CD4-positive, CD25-positive, alpha-beta regulatory T cell (primary cell): ENCODE measurements around the gene PTPRZ1. TPM values are rescaled to one million over a fixed set of nuclear protein-coding genes. Genes with fewer than 3 reads are reported as not detected.

Source experiments
- ATAC-seq, 2 donors: fragments of 150-1000 bp; cut with Tn5 transposase; one replicate each; pipeline ENCODE4 v1.10.0; 2021; ENCODE audit warnings: low read depth in 2 of 2, moderate number of reproducible peaks in 2 of 2, moderate library complexity in 1 of 2
- DNase-seq, 3 donors: peaks; one replicate each; pipeline versions ENCODE4 v3.0.0 to v3.0.0-alpha.2; 2012 to 2022; ENCODE audit warnings: mixed read lengths in 1 of 3
- H3K27ac ChIP-seq: one replicate; pipeline ENCODE4 v1.7.0; 2013; ENCODE audit warnings: mild to moderate bottlenecking, low read length; ENCODE audit not compliant: insufficient read depth, poor library complexity, severe bottlenecking
- H3K27me3 ChIP-seq: one replicate; pipeline ENCODE4 v1.7.0; 2013; ENCODE audit warnings: low read length; ENCODE audit not compliant: control insufficient read depth, insufficient read depth
- H3K36me3 ChIP-seq: one replicate; pipeline ENCODE4 v1.7.0; 2013; ENCODE audit warnings: mild to moderate bottlenecking, low read length, moderate library complexity; ENCODE audit not compliant: control insufficient read depth, insufficient read depth
- H3K4me1 ChIP-seq: 2 replicates; pipeline ENCODE4 v1.7.0; 2013; ENCODE audit warnings: mild to moderate bottlenecking, low read length; ENCODE audit not compliant: insufficient read depth, control insufficient read depth, poor library complexity, severe bottlenecking
- H3K4me3 ChIP-seq: one replicate; pipeline ENCODE4 v1.7.0; 2013; ENCODE audit warnings: low read depth, mild to moderate bottlenecking, low read length, moderate library complexity
- H3K9me3 ChIP-seq, 2 experiments: 1 replicate in 1 of 2; 2 replicates in 1 of 2; pipeline ENCODE4 v1.7.0; 2013; ENCODE audit warnings: low read length in 2 of 2, mild to moderate bottlenecking in 1 of 2, moderate library complexity in 1 of 2; ENCODE audit not compliant: control insufficient read depth in 2 of 2
- H3K27ac Mint-ChIP-seq, 3 donors: one replicate each; pipeline ENCODE4 v1.8.0; 2020 to 2022; ENCODE audit warnings: mild to moderate bottlenecking in 3 of 3, mixed read lengths in 3 of 3, moderate library complexity in 2 of 3
- H3K27me3 Mint-ChIP-seq: one replicate; pipeline ENCODE4 v1.8.0; 2022; ENCODE audit warnings: mild to moderate bottlenecking, mixed read lengths
- H3K36me3 Mint-ChIP-seq: one replicate; pipeline ENCODE4 v1.8.0; 2020; ENCODE audit warnings: mixed read lengths
- H3K4me1 Mint-ChIP-seq, 4 donors: one replicate each; pipeline ENCODE4 v1.8.0; 2020 to 2022; ENCODE audit warnings: mixed read lengths in 4 of 4, mild to moderate bottlenecking in 1 of 4
- H3K4me3 Mint-ChIP-seq, 4 donors: one replicate each; pipeline ENCODE4 v1.8.0; 2020 to 2022; ENCODE audit warnings: mild to moderate bottlenecking in 4 of 4, mixed read lengths in 4 of 4, moderate library complexity in 3 of 4
- H3K9me3 Mint-ChIP-seq, 7 donors: one replicate each; pipeline ENCODE4 v1.8.0; 2020 to 2022; ENCODE audit warnings: mixed read lengths in 7 of 7, mild to moderate bottlenecking in 3 of 7, moderate library complexity in 2 of 7
- polyA plus RNA-seq, 4 donors: library from polyadenylated mRNA; unstranded; fragments of 300-500 nt; fragmentation: Illumina TruSeq; gene quantifications; one replicate each; pipeline ENCODE4 v1.2.3, GENCODE V29; 2021
- total RNA-seq: library from RNA; stranded (reverse); gene quantifications from one replicate; pipeline ENCODE4 v1.2.3, GENCODE V29; 2022

Gene PTPRZ1
- total and polyA plus RNA-seq, 5 donors from 2014 or later = not detected

- no peaks in the 10 kb centered on the region for H3K36me3 ChIP-seq
- H3K27ac Mint-ChIP-seq = no peak overlapping the region
- no peaks in the 10 kb centered on the region for H3K9me3 ChIP-seq
- no peak for DNase-seq
- H3K27me3 ChIP-seq = no peaks in the 10 kb centered on the region
- no peak overlapping the region for H3K27ac ChIP-seq
- no peak overlapping the region for H3K4me3 Mint-ChIP-seq
- no peaks in the 10 kb centered on the region for H3K27me3 Mint-ChIP-seq
- H3K9me3 Mint-ChIP-seq = peaks cover 0 to 7% (median 1%) of the 10 kb centered on the region in 7 donors
- peaks cover 3 to 4% (median 4%) of the 10 kb centered on the region in 4 donors for H3K4me1 Mint-ChIP-seq
- ATAC-seq = no peak
- H3K4me1 ChIP-seq = no peaks in the 10 kb centered on the region
- H3K4me3 ChIP-seq = no peak overlapping the region
- H3K36me3 Mint-ChIP-seq = peaks cover 7% of the 10 kb centered on the region
Observed at GRCh38 chr7:122095642-122096041, 222.7 kb downstream of the PTPRZ1 start.

GRCh38 chr7:122100021-122100420, 227.1 kb downstream of the PTPRZ1 start:
- Mint-ChIP-seq H3K4me3 (no peak overlapping the region), H3K36me3 (peaks cover 17% of the 10 kb centered on the region), H3K4me1 (peaks cover 0 to 3% (median 0%) of the 10 kb centered on the region in 4 donors), H3K27ac (no peak overlapping the region), H3K9me3 (peaks cover 3 to 21% (median 9%) of the 10 kb centered on the region in 7 donors), H3K27me3 (no peaks in the 10 kb centered on the region)
- no peak for DNase-seq
- no peak overlapping the region for H3K27ac ChIP-seq
- ATAC-seq = no peak
- H3K4me3 ChIP-seq = no peak overlapping the region
- H3K27me3 ChIP-seq = no peaks in the 10 kb centered on the region
- H3K36me3 ChIP-seq = no peaks in the 10 kb centered on the region
- H3K4me1 ChIP-seq = no peaks in the 10 kb centered on the region
- H3K9me3 ChIP-seq = peaks cover 6 to 9% of the 10 kb centered on the region in 2 experiments

- Mint-ChIP-seq H3K27ac (no peak overlapping the region), H3K36me3 (peaks cover 19% of the 10 kb centered on the region), H3K4me3 (no peak overlapping the region), H3K27me3 (no peaks in the 10 kb centered on the region), H3K4me1 (peaks cover 0 to 1% (median 0%) of the 10 kb centered on the region in 4 donors), H3K9me3 (peaks cover 3 to 47% (median 13%) of the 10 kb centered on the region in 7 donors)
- Histone ChIP-seq H3K9me3 (peaks cover 6 to 9% of the 10 kb centered on the region in 2 experiments), H3K4me1 (no peaks in the 10 kb centered on the region), H3K4me3 (no peak overlapping the region), H3K27ac (no peak overlapping the region), H3K36me3 (no peaks in the 10 kb centered on the region), H3K27me3 (no peaks in the 10 kb centered on the region)
- ATAC-seq = no peak
- DNase-seq = no peak
Observed at GRCh38 chr7:122103064-122103463, 230.1 kb downstream of the PTPRZ1 start.
